Measurements from ENCODE around the gene PCSK6.

DNA sequence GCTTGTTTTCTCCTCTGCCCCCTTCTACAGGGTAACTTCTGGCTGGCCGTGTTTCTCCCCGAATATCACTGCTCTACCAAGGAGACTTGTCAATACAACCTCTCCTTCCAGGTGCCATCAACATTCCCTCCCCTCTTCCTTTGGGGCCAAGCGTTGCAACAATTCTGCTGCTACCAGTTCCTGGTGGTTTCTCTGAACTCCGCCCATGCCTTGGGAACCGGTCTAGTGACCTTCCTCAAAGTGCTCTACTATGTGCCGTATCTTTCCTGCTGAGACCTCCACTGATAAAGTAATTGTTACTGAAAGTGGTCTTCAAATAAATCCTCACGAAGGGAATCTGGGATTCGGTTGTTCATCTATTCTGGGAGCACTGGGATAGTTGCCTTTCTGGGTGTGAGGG is 26.2 kb downstream of the PCSK6 start:
- no peak for TF ChIP-seq POLR2A (IDR thresholded peaks at IDR 0.05)
- TF ChIP-seq, protein P1, sequence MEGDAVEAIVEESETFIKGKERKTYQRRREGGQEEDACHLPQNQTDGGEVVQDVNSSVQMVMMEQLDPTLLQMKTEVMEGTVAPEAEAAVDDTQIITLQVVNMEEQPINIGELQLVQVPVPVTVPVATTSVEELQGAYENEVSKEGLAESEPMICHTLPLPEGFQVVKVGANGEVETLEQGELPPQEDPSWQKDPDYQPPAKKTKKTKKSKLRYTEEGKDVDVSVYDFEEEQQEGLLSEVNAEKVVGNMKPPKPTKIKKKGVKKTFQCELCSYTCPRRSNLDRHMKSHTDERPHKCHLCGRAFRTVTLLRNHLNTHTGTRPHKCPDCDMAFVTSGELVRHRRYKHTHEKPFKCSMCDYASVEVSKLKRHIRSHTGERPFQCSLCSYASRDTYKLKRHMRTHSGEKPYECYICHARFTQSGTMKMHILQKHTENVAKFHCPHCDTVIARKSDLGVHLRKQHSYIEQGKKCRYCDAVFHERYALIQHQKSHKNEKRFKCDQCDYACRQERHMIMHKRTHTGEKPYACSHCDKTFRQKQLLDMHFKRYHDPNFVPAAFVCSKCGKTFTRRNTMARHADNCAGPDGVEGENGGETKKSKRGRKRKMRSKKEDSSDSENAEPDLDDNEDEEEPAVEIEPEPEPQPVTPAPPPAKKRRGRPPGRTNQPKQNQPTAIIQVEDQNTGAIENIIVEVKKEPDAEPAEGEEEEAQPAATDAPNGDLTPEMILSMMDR (IDR thresholded peaks at IDR 0.05) = no peak
- no peak for TF ChIP-seq EP300 (IDR thresholded peaks at IDR 0.05)
- no peak for TF ChIP-seq POLR2AphosphoS5 (IDR thresholded peaks at IDR 0.05)

Data from gastroesophageal sphincter (tissue), 3 donors.